Esophagus squamous epithelium (tissue), 5 donors: ENCODE data around the gene FOXI1. TPM values are rescaled to one million over a fixed set of nuclear protein-coding genes. Genes with fewer than 3 reads are reported as not detected.

Experiments used
- DNase-seq: peaks from one replicate; lab custom pipeline; 2025; lab: John Stamatoyannopoulos, UW
- H3K27ac ChIP-seq, 4 donors: fragments of 200-600 bp; sonication (generic); one replicate each; pipeline ENCODE4 v1.5.1; 2016 to 2019; ENCODE audit warnings: mild to moderate bottlenecking in 1 of 4
- H3K27me3 ChIP-seq, 4 donors: fragments of 200-600 bp; sonication (generic); 1 replicate in 3 of 4; 2 replicates in 1 of 4; pipeline versions ENCODE4 v1.5.1 to v1.6.0; 2017 to 2021; ENCODE audit warnings: antibody characterized with exemption in 1 of 4
- H3K36me3 ChIP-seq, 3 donors: fragments of 200-600 bp; sonication (generic); one replicate each; pipeline ENCODE4 v1.5.1; 2016 to 2019
- H3K4me1 ChIP-seq, 3 donors: fragments of 200-600 bp; sonication (generic); one replicate each; pipeline ENCODE4 v1.5.1; 2017 to 2019
- H3K4me3 ChIP-seq, 4 donors: fragments of 200-600 bp; sonication (generic); 1 replicate in 3 of 4; 2 replicates in 1 of 4; pipeline ENCODE4 v1.5.1; 2016 to 2019; ENCODE audit warnings: mild to moderate bottlenecking in 2 of 4, moderate library complexity in 1 of 4
- H3K9me3 ChIP-seq, 3 donors: fragments of 200-600 bp; sonication (generic); one replicate each; pipeline ENCODE4 v1.5.1; 2016 to 2019
- POLR2A ChIP-seq, 4 donors: fragments of 450-650 bp; IDR thresholded peaks; one replicate each; pipeline ENCODE4 v1.6.1; 2017; ENCODE audit warnings: antibody characterized with exemption in 4 of 4, mild to moderate bottlenecking in 4 of 4, moderate library complexity in 3 of 4
- WGBS, 2 donors: methylation state at CpG; one replicate each; pipeline ENCODE4 v1.1.5; 2018; 5-methylcytosine and 5-hydroxymethylcytosine counted together
- intact Hi-C: fragments of 100-400 bp; cut with DNase I; formaldehyde crosslinking; loops from one replicate; pipeline ENCODE4 v1.15.0; 2022
- total RNA-seq, 4 donors: library from RNA; depleted of rRNA; stranded (reverse); fragments of >200 nt; gene quantifications; one replicate each; pipeline ENCODE4 v1.1.0, GENCODE V29; 2016
- TF ChIP-seq, protein P1 (sequence below), 6 experiments: fragments of 450-650 bp in 4 of 6; fragments of 200-600 bp in 2 of 6; sonication (generic) in 2 of 6; IDR thresholded peaks; one replicate each; pipeline ENCODE4 v1.5.1; 2016 to 2019; ENCODE audit warnings: antibody characterized with exemption in 6 of 6, mild to moderate bottlenecking in 4 of 6, moderate library complexity in 4 of 6
- donor health status: DM: yes; HTN: yes; CAD: no.

FOXI1 gene
- total RNA-seq, 4 donors from 2014 or later: not detected

DNA sequence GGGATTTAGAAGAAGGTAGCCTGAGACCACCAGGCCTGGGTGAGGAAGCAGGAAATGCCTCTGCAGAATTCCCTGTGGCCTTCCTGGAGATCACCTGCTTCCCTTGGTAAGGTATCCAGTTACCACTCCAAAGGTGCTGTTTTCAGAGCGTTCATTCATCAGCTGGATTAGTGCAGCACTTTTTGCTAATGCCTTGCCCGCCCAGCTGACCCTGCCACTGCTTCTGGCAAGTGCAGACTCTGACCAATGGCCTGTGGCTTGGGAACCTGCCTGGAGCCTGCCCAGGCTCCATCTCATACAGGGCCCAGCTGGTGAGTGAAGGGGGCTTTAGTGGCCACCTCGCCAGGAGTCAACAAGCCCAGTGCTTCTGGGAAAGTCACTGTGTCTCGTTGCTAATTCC is 48.6 kb downstream of the FOXI1 start:
- H3K4me3 ChIP-seq: no peak overlapping the region
- no peaks in the 10 kb centered on the region for H3K9me3 ChIP-seq
- no peak for TF ChIP-seq POLR2A (IDR thresholded peaks at IDR 0.05)
- TF ChIP-seq, protein P1, sequence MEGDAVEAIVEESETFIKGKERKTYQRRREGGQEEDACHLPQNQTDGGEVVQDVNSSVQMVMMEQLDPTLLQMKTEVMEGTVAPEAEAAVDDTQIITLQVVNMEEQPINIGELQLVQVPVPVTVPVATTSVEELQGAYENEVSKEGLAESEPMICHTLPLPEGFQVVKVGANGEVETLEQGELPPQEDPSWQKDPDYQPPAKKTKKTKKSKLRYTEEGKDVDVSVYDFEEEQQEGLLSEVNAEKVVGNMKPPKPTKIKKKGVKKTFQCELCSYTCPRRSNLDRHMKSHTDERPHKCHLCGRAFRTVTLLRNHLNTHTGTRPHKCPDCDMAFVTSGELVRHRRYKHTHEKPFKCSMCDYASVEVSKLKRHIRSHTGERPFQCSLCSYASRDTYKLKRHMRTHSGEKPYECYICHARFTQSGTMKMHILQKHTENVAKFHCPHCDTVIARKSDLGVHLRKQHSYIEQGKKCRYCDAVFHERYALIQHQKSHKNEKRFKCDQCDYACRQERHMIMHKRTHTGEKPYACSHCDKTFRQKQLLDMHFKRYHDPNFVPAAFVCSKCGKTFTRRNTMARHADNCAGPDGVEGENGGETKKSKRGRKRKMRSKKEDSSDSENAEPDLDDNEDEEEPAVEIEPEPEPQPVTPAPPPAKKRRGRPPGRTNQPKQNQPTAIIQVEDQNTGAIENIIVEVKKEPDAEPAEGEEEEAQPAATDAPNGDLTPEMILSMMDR (IDR thresholded peaks at IDR 0.05): no peak
- WGBS, 2 donors: 67% methylated on average over 1 of the region's 4 CpGs; no CpG with 5 or more reads in 1 of the 2 donors
- peaks cover 0 to 7% (median 0%) of the 10 kb centered on the region in 3 donors for H3K4me1 ChIP-seq
- no peak overlapping the region for H3K27ac ChIP-seq
- H3K27me3 ChIP-seq: no peaks in the 10 kb centered on the region
- intact Hi-C loops: no loop called here
- no peaks in the 10 kb centered on the region for H3K36me3 ChIP-seq
- no peak for DNase-seq

DNA sequence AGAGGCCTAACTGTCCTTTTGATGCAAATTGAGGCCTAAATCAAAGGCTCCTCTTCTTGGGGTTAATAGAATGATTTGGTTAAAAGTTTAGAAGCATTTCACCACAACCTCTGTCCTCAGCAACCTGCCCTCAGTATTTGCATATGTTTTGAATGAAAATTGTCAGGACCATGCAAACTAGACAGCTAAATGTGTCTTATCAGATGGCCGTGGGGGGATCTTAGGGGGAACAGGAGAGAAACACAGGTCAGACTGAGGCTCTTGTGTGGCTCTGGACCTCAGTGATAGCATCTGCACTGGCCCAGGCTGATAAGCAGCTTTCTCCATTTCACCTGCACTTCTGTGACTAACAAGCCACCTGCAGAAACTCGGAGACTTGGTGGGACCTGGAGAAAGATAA is 49.0 kb downstream of the FOXI1 start:
- Histone ChIP-seq H3K36me3 (no peaks in the 10 kb centered on the region), H3K27ac (no peak overlapping the region), H3K9me3 (no peaks in the 10 kb centered on the region), H3K4me3 (no peak overlapping the region), H3K4me1 (peaks cover 0 to 7% (median 0%) of the 10 kb centered on the region in 3 donors), H3K27me3 (no peaks in the 10 kb centered on the region)
- DNase-seq: no peak
- TF ChIP-seq POLR2A (IDR thresholded peaks at IDR 0.05): no peak
- TF ChIP-seq, protein P1 (IDR thresholded peaks at IDR 0.05): no peak
- intact Hi-C loops: no loop called here
- 70 to 71% methylated on average over 1 to 2 of the region's 2 CpGs for WGBS, 2 donors

DNA sequence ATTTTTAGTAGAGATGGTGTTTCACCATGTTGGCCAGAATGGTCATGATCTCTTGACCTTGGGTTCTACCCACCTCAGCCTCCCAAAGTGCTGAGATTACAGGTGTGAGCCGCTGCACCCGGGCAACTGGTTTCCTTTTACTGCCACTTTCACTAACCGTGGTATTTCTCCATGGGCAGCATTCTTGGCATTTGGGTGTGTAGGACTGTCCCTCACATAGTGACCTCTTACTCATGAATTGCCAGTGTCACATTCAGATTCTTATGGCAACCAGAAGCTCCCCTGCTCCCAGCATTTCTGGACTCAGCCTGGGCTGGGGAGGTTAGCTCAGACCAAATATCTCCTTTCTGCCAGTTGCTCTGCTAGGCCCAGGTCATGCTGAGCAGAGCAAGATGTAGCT is 50.1 kb downstream of the FOXI1 start:
- H3K9me3 ChIP-seq: no peaks in the 10 kb centered on the region
- H3K36me3 ChIP-seq: no peaks in the 10 kb centered on the region
- intact Hi-C loops: no loop called here
- H3K4me3 ChIP-seq: no peak overlapping the region
- WGBS, 2 donors: 87 to 96% methylated on average over 3 of the region's 3 CpGs
- no peak overlapping the region for H3K27ac ChIP-seq
- DNase-seq: no peak
- H3K4me1 ChIP-seq: peaks cover 0 to 7% (median 0%) of the 10 kb centered on the region in 3 donors
- no peaks in the 10 kb centered on the region for H3K27me3 ChIP-seq
- no peak for TF ChIP-seq POLR2A (IDR thresholded peaks at IDR 0.05)
- TF ChIP-seq, protein P1 (IDR thresholded peaks at IDR 0.05): no peak

DNA sequence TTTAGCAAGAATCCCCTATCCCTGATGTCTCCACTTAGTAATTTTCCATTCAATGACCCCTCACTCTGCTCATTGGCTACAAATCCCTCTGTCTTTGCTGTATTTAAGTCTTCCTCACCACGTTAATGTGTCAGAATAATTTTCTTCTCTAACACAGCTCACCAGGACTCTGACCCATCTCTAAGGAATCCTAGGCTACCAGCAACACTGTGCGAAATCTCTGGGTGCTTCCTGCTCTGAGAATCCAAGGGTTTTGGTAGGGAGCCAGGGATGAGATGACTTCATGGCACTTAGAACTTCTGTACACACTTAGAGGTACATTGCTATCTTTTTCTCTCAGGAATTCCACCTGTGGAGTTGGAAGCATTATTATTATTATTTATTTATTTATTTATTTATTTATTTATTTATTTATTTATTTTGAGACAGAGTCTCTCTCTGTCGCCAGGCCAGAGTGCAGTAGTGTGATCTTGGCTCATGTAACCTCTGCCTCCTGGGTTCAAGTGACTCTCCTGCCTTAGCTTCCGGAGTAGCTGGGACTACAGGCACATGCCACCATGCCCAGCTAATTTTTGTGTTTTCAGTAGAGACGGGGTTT is 53.5 kb downstream of the FOXI1 start:
- no peak for DNase-seq
- no peak overlapping the region for H3K27ac ChIP-seq
- no peak overlapping the region for H3K4me3 ChIP-seq
- no peaks in the 10 kb centered on the region for H3K36me3 ChIP-seq
- H3K9me3 ChIP-seq: no peaks in the 10 kb centered on the region
- intact Hi-C loops: no loop called here
- H3K4me1 ChIP-seq: no peaks in the 10 kb centered on the region
- H3K27me3 ChIP-seq: no peaks in the 10 kb centered on the region
- 69 to 77% methylated on average over 5 of the region's 5 CpGs for WGBS, 2 donors
- no peak for TF ChIP-seq POLR2A (IDR thresholded peaks at IDR 0.05)
- TF ChIP-seq, protein P1 (IDR thresholded peaks at IDR 0.05): no peak

Other genes with a start within 250 kb of the FOXI1 start
- under 1 TPM in 1 of 4 donors, not detected in 3; 0.09 TPM for gene INSYN2B, start 125.4 kb upstream of the FOXI1 start, total RNA-seq
- gene C5orf58, start 127.1 kb downstream of the FOXI1 start, total RNA-seq: not detected
- gene LCP2, start 191.9 kb downstream of the FOXI1 start, total RNA-seq: 10 to 100 TPM in 3 of 4 donors, 1 to 10 TPM in 1; 3.9 to 17.9 (median 12.6) TPM